SH-SY5Y (cell line): ENCODE results near the gene ANKRD2.

Experiments
- GATA2 ChIP-seq: IDR thresholded peaks from 2 replicates; pipeline ENCODE4 v1.6.1; 2011; ENCODE audit warnings: mild to moderate bottlenecking, low read depth, low read length
- GATA3 ChIP-seq: IDR thresholded peaks from 2 replicates; pipeline ENCODE4 v1.6.1; 2011; ENCODE audit warnings: low read depth, mild to moderate bottlenecking, low read length, moderate library complexity

GRCh38 chr10:97600616-97601015 lies 28.0 kb downstream of the ANKRD2 start:
- TF ChIP-seq GATA2 = no peak
- no peak for TF ChIP-seq GATA3
